ENCODE results near the gene PROSER3. TPM values are rescaled to one million over a fixed set of nuclear protein-coding genes. Genes with fewer than 3 reads are reported as not detected.

The PROSER3 gene
- total and polyA plus RNA-seq, 9 of the 15 experiments (the other 6 are each of a cell fraction or from before 2014, with no cell fraction given): 1.0 to 39.5 (median 5.1) TPM

GRCh38 chr19:35775298-35776101, 17.5 kb downstream of the PROSER3 start, which contains the start of gene ARHGAP33 (continued):
- peak; percentile 48; the same call in 1 of the 2 replicates for TF ChIP-seq CREB3L1 (IDR thresholded peaks at IDR 0.05; ENCODE audit: borderline replicate concordance, low read depth)
- peak; percentile 64; the same call in 1 of the 2 replicates for TF ChIP-seq ATF7 (IDR thresholded peaks at IDR 0.05)
- peak; percentile 78 for TF ChIP-seq ZBTB7A (IDR thresholded peaks at IDR 0.05; ENCODE audit: borderline replicate concordance, control insufficient read depth, low read depth, low read length)
- peak; percentile 94 for TF ChIP-seq HMGN3 (IDR thresholded peaks at IDR 0.05; ENCODE audit: borderline replicate concordance, extremely low read depth, insufficient read length, low read depth, low read length)
- no peak for TF ChIP-seq CBFB (CRISPR knock-in tag; IDR thresholded peaks at IDR 0.05)
- no peak for TF ChIP-seq SETDB1 (IDR thresholded peaks at IDR 0.05; ENCODE audit: low read length)
- no peak for TF ChIP-seq NFE2L1 (tag; IDR thresholded peaks at IDR 0.05; ENCODE audit: borderline replicate concordance, low read depth)
- TF ChIP-seq NFE2 (IDR thresholded peaks at IDR 0.05; ENCODE audit: low read depth): no peak
- TF ChIP-seq KDM2B (CRISPR knock-in tag; IDR thresholded peaks at IDR 0.05): no peak
- TF ChIP-seq PHB (CRISPR knock-in tag; IDR thresholded peaks at IDR 0.05): no peak
- TF ChIP-seq, protein P1, sequence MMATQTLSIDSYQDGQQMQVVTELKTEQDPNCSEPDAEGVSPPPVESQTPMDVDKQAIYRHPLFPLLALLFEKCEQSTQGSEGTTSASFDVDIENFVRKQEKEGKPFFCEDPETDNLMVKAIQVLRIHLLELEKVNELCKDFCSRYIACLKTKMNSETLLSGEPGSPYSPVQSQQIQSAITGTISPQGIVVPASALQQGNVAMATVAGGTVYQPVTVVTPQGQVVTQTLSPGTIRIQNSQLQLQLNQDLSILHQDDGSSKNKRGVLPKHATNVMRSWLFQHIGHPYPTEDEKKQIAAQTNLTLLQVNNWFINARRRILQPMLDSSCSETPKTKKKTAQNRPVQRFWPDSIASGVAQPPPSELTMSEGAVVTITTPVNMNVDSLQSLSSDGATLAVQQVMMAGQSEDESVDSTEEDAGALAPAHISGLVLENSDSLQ (IDR thresholded peaks at IDR 0.05): peak; percentile 86
- TF ChIP-seq NFXL1 (CRISPR knock-in tag; IDR thresholded peaks at IDR 0.05): no peak
- TF ChIP-seq KLF13 (tag; IDR thresholded peaks at IDR 0.05; ENCODE audit: borderline replicate concordance, low read depth): peak; percentile 59; the same call in 1 of the 2 replicates

Measured in K562 (cell line).